ENCODE measurements around the gene FOXK1. TPM values are rescaled to one million over a fixed set of nuclear protein-coding genes. Genes with fewer than 3 reads are reported as not detected.

Gene FOXK1
- total RNA-seq, 4 donors from 2014 or later = 9.6 to 35.0 (median 12.5) TPM

DNA sequence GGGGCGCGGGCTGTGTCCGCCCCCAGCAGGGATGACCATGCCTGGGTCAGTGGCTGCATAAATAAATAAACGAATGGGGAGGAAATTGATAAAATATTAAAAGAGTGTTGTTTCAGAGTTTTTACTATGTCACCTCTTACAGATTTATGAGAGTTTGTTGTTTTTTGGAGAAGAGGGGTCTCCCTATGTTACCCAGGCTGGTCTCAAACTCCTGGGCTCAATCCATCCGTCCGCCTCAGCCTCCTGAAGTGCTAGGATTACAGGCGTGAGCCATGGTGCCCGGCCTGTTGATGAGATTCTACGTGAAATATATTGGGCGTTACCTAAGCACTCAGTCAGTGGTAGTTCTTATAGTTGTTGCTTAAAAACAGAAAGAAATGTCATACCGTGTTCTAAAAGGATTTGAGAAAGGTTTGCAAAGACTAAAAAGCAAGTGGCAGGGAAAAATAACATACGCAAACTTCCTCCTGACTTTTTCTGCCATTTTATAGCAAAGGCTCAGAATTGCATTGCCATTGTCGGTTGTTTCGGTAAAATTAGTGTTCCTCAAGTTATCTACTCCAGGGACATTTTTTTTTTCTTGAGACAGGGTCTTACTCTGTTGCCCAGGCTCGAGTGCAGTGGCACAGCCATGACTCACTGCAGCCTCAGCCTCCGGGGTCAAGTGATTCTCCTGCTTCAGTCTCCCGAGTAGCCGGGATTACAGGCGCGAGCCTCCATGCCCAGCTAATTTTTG lies 39.5 kb upstream of the FOXK1 start:
- TF ChIP-seq, protein P1, sequence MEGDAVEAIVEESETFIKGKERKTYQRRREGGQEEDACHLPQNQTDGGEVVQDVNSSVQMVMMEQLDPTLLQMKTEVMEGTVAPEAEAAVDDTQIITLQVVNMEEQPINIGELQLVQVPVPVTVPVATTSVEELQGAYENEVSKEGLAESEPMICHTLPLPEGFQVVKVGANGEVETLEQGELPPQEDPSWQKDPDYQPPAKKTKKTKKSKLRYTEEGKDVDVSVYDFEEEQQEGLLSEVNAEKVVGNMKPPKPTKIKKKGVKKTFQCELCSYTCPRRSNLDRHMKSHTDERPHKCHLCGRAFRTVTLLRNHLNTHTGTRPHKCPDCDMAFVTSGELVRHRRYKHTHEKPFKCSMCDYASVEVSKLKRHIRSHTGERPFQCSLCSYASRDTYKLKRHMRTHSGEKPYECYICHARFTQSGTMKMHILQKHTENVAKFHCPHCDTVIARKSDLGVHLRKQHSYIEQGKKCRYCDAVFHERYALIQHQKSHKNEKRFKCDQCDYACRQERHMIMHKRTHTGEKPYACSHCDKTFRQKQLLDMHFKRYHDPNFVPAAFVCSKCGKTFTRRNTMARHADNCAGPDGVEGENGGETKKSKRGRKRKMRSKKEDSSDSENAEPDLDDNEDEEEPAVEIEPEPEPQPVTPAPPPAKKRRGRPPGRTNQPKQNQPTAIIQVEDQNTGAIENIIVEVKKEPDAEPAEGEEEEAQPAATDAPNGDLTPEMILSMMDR (IDR thresholded peaks at IDR 0.05; ENCODE audit: low read depth) = no peak

DNA sequence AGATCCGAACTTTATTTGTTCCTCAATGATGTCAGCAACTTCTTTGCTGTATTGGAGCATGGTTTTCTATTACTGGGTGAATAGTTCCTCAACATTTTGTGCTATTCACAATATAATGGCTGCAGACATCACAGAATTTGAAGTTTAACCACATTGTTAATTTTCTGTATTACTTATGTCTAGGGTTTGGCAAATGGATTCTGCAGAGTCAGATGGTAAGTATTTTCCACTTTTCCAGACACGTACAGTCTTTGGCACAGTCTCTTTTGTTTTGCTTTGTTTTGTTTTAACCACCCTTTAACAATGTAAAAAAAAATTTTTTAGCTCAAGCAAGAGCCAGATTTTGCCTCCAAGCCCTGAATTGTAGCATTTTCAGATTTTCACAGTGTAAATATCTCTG lies 36.8 kb upstream of the FOXK1 start:
- TF ChIP-seq, protein P1 (IDR thresholded peaks at IDR 0.05; ENCODE audit: low read depth) = no peak

DNA sequence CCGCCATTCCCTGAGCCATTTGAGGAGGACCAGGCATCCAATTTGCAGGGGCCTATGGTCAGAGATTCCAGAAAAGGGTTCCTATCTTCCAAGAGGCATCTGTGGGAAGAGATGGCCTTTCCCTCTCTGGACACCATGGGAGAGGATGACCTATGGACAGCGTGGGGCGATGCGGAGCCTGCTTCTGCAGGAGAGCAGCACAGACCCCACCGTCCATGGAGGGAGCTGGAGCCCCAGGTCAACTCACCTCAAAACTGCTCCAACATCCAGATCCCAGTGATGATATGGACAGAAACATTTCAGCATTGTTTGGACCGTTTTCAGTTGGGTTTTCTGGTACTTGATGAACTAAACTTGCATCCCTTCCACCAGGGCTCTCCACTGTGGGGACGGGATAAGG lies 34.0 kb upstream of the FOXK1 start:
- TF ChIP-seq, protein P1 (IDR thresholded peaks at IDR 0.05; ENCODE audit: low read depth) = no peak

DNA sequence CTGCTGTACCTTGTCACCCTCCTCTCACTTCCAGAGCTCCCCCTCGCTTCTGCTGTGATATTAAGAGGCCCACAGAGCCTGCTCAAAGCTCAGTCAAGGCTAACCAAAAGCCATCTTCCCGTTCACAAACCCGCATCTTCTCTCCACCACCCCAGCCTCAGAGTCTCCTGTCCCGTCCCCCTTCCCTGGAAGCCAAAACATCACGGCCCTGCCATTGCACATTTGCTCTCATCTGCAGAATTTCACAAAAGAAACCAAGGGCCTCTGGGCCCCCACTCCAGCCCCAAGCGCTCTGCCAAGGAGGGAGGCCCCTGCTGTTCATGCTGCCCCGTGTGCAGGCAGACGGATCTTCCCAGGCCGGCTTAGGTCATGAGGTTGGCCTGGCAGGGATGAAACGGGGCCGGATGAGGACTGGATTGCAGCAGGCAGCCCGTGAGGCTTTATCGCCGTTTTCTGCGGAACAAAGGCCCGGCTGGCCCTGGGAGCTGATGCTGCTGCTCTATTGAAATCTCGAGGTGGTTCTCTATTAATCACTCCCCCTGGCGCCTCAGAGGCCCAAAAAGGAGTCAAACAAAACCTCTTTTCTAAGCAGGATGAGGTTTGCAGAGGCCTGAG lies 31.6 kb upstream of the FOXK1 start:
- TF ChIP-seq, protein P1 (IDR thresholded peaks at IDR 0.05; ENCODE audit: low read depth) = no peak

DNA sequence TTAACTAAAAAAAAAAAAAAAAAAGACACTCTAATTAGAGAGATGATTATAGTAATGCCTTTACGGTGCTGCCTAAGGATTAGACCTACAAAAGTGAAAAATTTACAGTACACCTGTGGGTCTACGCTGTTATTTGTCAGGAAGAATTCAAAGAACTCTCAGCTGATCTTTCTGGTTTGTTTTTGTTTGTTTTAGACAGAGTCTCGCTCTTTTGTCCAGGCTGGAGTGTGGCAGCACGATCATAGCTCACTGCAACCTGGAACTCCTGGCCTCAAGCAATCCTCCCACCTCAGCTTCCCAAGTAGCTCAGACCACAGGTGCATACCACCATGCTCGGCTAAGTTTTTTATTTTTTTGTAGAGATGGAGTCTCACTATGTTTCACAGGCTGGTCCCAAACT lies 28.3 kb upstream of the FOXK1 start:
- TF ChIP-seq, protein P1 (IDR thresholded peaks at IDR 0.05; ENCODE audit: low read depth) = no peak

DNA sequence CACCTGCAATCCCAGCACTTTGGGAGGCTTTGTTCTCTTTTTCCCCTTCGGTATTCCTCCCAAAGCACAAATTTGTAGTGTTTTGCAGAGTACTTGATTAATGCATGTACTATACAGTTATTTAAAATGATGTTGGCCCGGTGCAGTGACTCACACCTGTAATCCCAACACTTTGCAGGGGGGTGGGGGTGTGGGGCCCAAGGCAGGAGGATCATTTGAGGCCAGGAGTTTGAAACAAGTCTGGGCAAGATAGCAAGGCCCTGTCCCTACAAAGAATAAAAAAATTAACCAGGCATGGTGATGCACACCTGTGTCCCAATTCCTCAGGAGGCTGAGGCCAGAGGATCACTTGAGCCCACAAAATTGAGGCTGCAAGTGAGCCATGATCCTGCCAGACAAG lies 26.8 kb upstream of the FOXK1 start:
- TF ChIP-seq, protein P1 (IDR thresholded peaks at IDR 0.05; ENCODE audit: low read depth) = no peak

DNA sequence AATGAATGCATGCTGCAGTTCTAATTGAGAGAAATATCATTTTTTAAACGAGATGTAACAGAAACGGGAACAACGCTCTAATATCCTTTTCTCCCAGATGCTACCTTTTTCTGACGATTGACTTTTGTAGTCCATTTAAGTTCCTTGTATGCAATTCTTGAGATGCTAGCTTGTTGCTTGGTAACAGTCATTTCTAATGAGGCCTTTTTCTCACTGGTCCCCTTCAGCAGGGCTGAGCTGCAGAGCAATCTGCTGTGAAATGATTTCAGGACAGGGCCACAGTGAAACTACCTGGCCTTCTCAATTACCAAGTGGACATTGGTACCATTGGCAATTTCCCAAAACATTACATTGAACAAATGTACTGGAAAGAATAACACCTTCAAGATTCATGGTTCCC lies 26.2 kb upstream of the FOXK1 start:
- TF ChIP-seq, protein P1 (IDR thresholded peaks at IDR 0.05; ENCODE audit: low read depth) = no peak
